ENCODE measurements around the gene GUCD1. TPM values are rescaled to one million over a fixed set of nuclear protein-coding genes. Genes with fewer than 3 reads are reported as not detected.

The GUCD1 gene
- polyA plus RNA-seq, 3 donors, result 67.1 to 85.9 (median 72.5) TPM

DNA sequence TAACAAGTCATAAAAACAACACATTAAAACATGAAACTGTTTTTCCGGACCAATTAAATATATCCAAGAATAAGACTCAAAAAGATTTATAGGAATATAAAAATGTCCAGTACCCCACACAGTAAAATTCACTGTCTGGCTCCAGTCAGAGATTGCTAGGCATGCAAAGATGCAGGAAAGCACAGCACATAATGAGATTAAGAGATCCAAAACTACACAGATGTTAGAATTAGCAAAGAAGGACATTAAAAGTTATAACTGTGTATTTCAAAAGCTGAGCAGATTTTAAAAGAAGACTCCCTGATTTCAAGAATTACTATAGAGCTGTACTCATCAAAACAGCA, 24.3 kb upstream of the GUCD1 start:
- H3K4me1 ChIP-seq (ENCODE audit: control insufficient read depth in 1 of 2, insufficient read depth in 2 of 2, low read length in 2 of 2), result no peaks in the 10 kb centered on the region
- peaks cover 0 to 3% (median 2%) of the 10 kb centered on the region in 3 donors for H3K27me3 Mint-ChIP-seq (ENCODE audit: low read depth in 3 of 3)
- H3K4me1 Mint-ChIP-seq, result peaks cover 6% of the 10 kb centered on the region
- no peak overlapping the region for H3K4me2 ChIP-seq (replicated peaks; ENCODE audit: extremely low read depth, low read length, poor library complexity, severe bottlenecking)
- no peak overlapping the region for H3K27ac ChIP-seq (ENCODE audit: low read depth in 1 of 2, low read length in 2 of 2)
- no peak for DNase-seq
- H3K27ac Mint-ChIP-seq, result no peak overlapping the region
- H3K9me3 ChIP-seq (replicated peaks in 1 of 2; ENCODE audit: control insufficient read depth in 1 of 2, insufficient read depth in 1 of 2, low read length in 2 of 2), result no peaks in the 10 kb centered on the region
- intact Hi-C loops (cut with micrococcal nuclease), result no loop called here
- no peak overlapping the region for H3K4me3 ChIP-seq (replicated peaks in 1 of 3; ENCODE audit: low read depth in 2 of 3, low read length in 3 of 3)
- H3K4me3 Mint-ChIP-seq, result no peak overlapping the region
- no peaks in the 10 kb centered on the region for H3K9me3 Mint-ChIP-seq
- H3K79me2 ChIP-seq (ENCODE audit: insufficient read depth, low read length), result no peaks in the 10 kb centered on the region
- peaks cover 25 to 38% of the 10 kb centered on the region in 2 donors for H3K36me3 Mint-ChIP-seq
- no peak overlapping the region for H2AFZ ChIP-seq (ENCODE audit: insufficient read depth, low read depth, low read length, poor library complexity, severe bottlenecking)
- H3K9ac ChIP-seq (ENCODE audit: insufficient read depth, low read length, poor library complexity, severe bottlenecking), result no peak overlapping the region
- H3K27me3 ChIP-seq (ENCODE audit: control insufficient read depth in 2 of 2, insufficient read depth in 2 of 2, low read length in 2 of 2), result no peaks in the 10 kb centered on the region
- H3K36me3 ChIP-seq (replicated peaks in 1 of 2; ENCODE audit: control insufficient read depth in 1 of 2, insufficient read depth in 2 of 2, low read length in 2 of 2), result peaks cover 8 to 21% of the 10 kb centered on the region in 2 donors
- TF ChIP-seq, protein P1, sequence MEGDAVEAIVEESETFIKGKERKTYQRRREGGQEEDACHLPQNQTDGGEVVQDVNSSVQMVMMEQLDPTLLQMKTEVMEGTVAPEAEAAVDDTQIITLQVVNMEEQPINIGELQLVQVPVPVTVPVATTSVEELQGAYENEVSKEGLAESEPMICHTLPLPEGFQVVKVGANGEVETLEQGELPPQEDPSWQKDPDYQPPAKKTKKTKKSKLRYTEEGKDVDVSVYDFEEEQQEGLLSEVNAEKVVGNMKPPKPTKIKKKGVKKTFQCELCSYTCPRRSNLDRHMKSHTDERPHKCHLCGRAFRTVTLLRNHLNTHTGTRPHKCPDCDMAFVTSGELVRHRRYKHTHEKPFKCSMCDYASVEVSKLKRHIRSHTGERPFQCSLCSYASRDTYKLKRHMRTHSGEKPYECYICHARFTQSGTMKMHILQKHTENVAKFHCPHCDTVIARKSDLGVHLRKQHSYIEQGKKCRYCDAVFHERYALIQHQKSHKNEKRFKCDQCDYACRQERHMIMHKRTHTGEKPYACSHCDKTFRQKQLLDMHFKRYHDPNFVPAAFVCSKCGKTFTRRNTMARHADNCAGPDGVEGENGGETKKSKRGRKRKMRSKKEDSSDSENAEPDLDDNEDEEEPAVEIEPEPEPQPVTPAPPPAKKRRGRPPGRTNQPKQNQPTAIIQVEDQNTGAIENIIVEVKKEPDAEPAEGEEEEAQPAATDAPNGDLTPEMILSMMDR (IDR thresholded peaks at IDR 0.05), result no peak
- no CpG with 5 or more reads among the region's 1 CpG for WGBS (ENCODE audit: insufficient coverage)
- H4K20me1 ChIP-seq (ENCODE audit: insufficient read depth, low read length), result no peaks in the 10 kb centered on the region

DNA sequence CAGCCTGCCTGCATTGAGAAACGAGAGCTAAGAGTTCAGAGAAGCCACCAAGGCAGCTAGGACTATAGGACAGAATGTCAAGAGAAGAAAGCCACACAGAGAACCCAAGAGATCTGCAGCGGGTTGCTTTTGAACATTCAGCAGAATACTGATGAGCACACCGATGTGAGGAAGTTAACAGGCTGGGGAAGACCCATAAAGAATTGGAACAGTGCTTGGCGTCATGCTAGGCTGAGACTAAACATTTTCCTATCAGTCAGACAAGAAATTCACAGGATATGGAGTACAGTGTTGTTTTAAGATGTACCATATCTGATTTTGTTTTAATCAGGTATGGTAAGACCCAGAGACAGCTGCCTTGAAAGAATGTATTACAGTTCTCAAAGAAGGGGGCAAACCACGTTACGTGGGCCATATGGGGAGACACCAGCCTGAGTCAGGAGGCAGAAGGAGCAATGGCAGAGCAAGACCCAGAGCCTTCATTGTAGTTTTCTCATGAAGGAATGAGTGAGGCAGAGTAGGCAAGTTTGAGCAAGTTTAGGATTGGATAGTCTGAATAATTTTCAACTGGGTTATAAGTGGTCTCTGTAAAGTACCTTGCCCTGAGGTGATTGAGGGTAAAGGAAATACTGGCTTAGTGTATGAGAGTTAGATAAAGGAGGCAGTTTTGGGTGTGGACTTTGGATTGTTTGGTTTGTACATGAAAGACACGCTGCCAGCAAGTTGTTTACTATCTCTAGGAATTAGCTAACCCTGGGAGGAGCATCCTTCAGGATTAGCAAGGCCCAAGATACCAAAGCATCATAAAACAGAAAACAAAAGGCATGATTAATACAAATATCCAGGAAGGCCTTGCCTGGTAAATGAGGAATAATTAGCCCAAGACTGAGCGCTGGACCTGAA, 23.7 kb upstream of the GUCD1 start:
- 94% methylated on average over 5 of the region's 8 CpGs for WGBS (ENCODE audit: insufficient coverage)
- no peaks in the 10 kb centered on the region for H3K9me3 ChIP-seq (replicated peaks in 1 of 2; ENCODE audit: control insufficient read depth in 1 of 2, insufficient read depth in 1 of 2, low read length in 2 of 2)
- no peaks in the 10 kb centered on the region for H4K20me1 ChIP-seq (ENCODE audit: insufficient read depth, low read length)
- H3K27me3 ChIP-seq (ENCODE audit: control insufficient read depth in 2 of 2, insufficient read depth in 2 of 2, low read length in 2 of 2), result no peaks in the 10 kb centered on the region
- H3K4me2 ChIP-seq (replicated peaks; ENCODE audit: extremely low read depth, low read length, poor library complexity, severe bottlenecking), result no peak overlapping the region
- H3K36me3 ChIP-seq (replicated peaks in 1 of 2; ENCODE audit: control insufficient read depth in 1 of 2, insufficient read depth in 2 of 2, low read length in 2 of 2), result peaks cover 12 to 28% of the 10 kb centered on the region in 2 donors
- no peak overlapping the region for H2AFZ ChIP-seq (ENCODE audit: insufficient read depth, low read depth, low read length, poor library complexity, severe bottlenecking)
- H3K79me2 ChIP-seq (ENCODE audit: insufficient read depth, low read length), result no peaks in the 10 kb centered on the region
- Mint-ChIP-seq H3K9me3 (no peaks in the 10 kb centered on the region), H3K27me3 (ENCODE audit: low read depth in 3 of 3) (peaks cover 0 to 3% (median 2%) of the 10 kb centered on the region in 3 donors), H3K4me3 (no peak overlapping the region), H3K27ac (peak overlapping the region in 1 of 7 donors; percentile 50), H3K36me3 (peaks cover 28 to 43% of the 10 kb centered on the region in 2 donors), H3K4me1 (peaks cover 6% of the 10 kb centered on the region)
- no peak overlapping the region for H3K4me3 ChIP-seq (replicated peaks in 1 of 3; ENCODE audit: low read depth in 2 of 3, low read length in 3 of 3)
- TF ChIP-seq, protein P1 (IDR thresholded peaks at IDR 0.05), result no peak
- H3K4me1 ChIP-seq (ENCODE audit: control insufficient read depth in 1 of 2, insufficient read depth in 2 of 2, low read length in 2 of 2), result no peaks in the 10 kb centered on the region
- intact Hi-C loops (cut with micrococcal nuclease), result no loop called here
- no peak for DNase-seq
- H3K9ac ChIP-seq (ENCODE audit: insufficient read depth, low read length, poor library complexity, severe bottlenecking), result no peak overlapping the region
- no peak overlapping the region for H3K27ac ChIP-seq (ENCODE audit: low read depth in 1 of 2, low read length in 2 of 2)

Measured in CD14-positive monocyte (primary cell).